A673 (cell line): ENCODE data around the gene BEST1. TPM values are rescaled to one million over a fixed set of nuclear protein-coding genes. Genes with fewer than 3 reads are reported as not detected.

Experiments used
- BruUV-seq: library from RNA; stranded (reverse); fragments of 400-500 nt; replicated peaks from 2 replicates; lab custom pipeline; 2021; lab: Mats Ljungman, UMichigan
- CTCF ChIA-PET: fragments of 300-600 bp; sonication (Branson Sonifier 250); formaldehyde crosslinking; loops from one replicate; lab custom pipeline; 2022; ENCODE audit warnings: antibody characterized with exemption; lab: Charles Lee
- POLR2A ChIA-PET: fragments of 300-600 bp; sonication (Branson Sonifier 250); formaldehyde crosslinking; loops from one replicate; lab custom pipeline; 2022; ENCODE audit warnings: antibody characterized with exemption; ENCODE audit not compliant: low non-redundant PET; lab: Charles Lee
- DNase-seq: peaks from one replicate; pipeline ENCODE4 v3.0.0-alpha.2; 2015; ENCODE audit warnings: low spot score
- H3K27ac ChIP-seq: fragments of 200-600 bp; sonication (generic); 2 replicates; pipeline ENCODE4 v1.5.1; 2016; ENCODE audit warnings: mixed run types, low read depth, mild to moderate bottlenecking, mixed read lengths, antibody characterized with exemption, low read length; ENCODE audit not compliant: poor library complexity, severe bottlenecking
- H3K27me3 ChIP-seq: fragments of 200-600 bp; sonication (generic); replicated peaks from 2 replicates; pipeline ENCODE4 v1.6.1; 2017; ENCODE audit warnings: mixed run types, low read depth, mild to moderate bottlenecking, mixed read lengths, antibody characterized with exemption, low read length; ENCODE audit not compliant: insufficient read depth, poor library complexity
- H3K36me3 ChIP-seq: fragments of 200-600 bp; sonication (generic); 2 replicates; pipeline ENCODE4 v1.6.1; 2016; ENCODE audit warnings: mixed run types, mild to moderate bottlenecking, mixed read lengths, antibody characterized with exemption, low read length; ENCODE audit not compliant: insufficient read depth, poor library complexity, severe bottlenecking
- H3K4me1 ChIP-seq: fragments of 200-600 bp; sonication (generic); 2 replicates; pipeline ENCODE4 v1.6.1; 2017; ENCODE audit warnings: mixed run types, mild to moderate bottlenecking, mixed read lengths, antibody characterized with exemption, low read length; ENCODE audit not compliant: insufficient read depth, poor library complexity, severe bottlenecking
- H3K4me3 ChIP-seq: fragments of 200-600 bp; sonication (generic); 2 replicates; pipeline ENCODE4 v1.5.1; 2016; ENCODE audit warnings: low read depth, mixed run types, mild to moderate bottlenecking, mixed read lengths, low read length; ENCODE audit not compliant: poor library complexity, severe bottlenecking
- H3K9me3 ChIP-seq: fragments of 200-600 bp; sonication (generic); 2 replicates; pipeline ENCODE4 v1.6.1; 2016; ENCODE audit warnings: mixed run types, low read depth, mild to moderate bottlenecking, mixed read lengths, antibody characterized with exemption, low read length; ENCODE audit not compliant: poor library complexity, severe bottlenecking
- CTCF ChIP-seq: fragments of 300-800, 200-600 bp; sonication (generic); conservative IDR thresholded peaks from 2 replicates; pipeline ENCODE4 v1.5.1; 2017; ENCODE audit warnings: low read depth, mild to moderate bottlenecking, antibody characterized with exemption, low read length, moderate library complexity, mixed read lengths
- EZH2 ChIP-seq: fragments of 200-600 bp; sonication (generic); IDR thresholded peaks from 2 replicates; pipeline ENCODE4 v1.6.1; 2017; ENCODE audit warnings: borderline replicate concordance, low read depth, mild to moderate bottlenecking, mixed read lengths, antibody characterized with exemption, low read length; ENCODE audit not compliant: poor library complexity, severe bottlenecking
- intact Hi-C: fragments of 100-400 bp; cut with micrococcal nuclease; formaldehyde crosslinking; loops from one replicate; pipeline ENCODE4 v1.10.0; 2022; ENCODE audit not compliant: unreplicated experiment
- total RNA-seq: library from RNA; stranded (reverse); gene quantifications from 2 replicates; pipeline ENCODE4 v1.2.3, GENCODE V29; 2021

BEST1 gene
- total RNA-seq, 1 experiment from 2014 or later: 5.3 TPM

- DNase-seq: no peak
- no peak overlapping the region for H3K4me3 ChIP-seq
- ChIA-PET POLR2A (no interaction called here), CTCF (no interaction called here)
- no TSS peak for BruUV-seq
- TF ChIP-seq EZH2 (no peak), CTCF (no peak)
- intact Hi-C loops: no loop called here
- H3K27me3 ChIP-seq: no peaks in the 10 kb centered on the region
- no peaks in the 10 kb centered on the region for H3K9me3 ChIP-seq
- H3K4me1 ChIP-seq: no peaks in the 10 kb centered on the region
- H3K36me3 ChIP-seq: no peaks in the 10 kb centered on the region
- no peak overlapping the region for H3K27ac ChIP-seq
These were observed 62.3 kb downstream of the BEST1 start for GRCh38 chr11:62012451-62012831.

DNA sequence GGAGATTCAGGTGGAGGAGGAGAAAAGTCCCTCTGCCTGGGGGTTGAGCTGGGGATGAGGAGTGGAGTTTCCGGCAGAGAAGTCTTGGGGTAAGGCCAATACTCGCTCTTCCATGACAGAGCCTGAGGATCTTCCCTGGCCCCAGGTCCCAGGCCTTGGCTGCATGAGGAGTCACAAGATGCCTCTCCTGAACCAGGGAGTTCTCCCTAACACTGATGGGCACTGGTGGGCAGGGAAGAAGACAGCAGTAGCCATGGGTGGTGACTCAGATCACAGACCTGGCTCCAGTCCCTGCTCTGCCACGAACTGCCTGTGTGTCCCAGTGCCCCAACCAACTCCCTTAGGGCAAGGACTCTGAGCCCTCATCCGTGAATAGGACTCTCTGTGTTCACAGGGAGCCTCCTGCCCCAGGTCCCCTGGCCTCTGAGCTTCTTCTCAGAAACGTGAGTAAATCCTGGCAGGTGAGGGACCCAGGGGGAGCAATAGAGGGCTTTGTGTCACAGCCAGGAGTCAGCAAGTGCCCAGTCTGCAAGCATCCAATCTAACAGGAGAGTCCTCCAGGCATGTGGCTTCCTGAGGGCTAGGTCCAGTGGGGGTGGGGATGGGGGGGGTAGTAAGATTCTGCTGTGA lies 62.8 kb downstream of the BEST1 start:
- H3K36me3 ChIP-seq: no peaks in the 10 kb centered on the region
- no peaks in the 10 kb centered on the region for H3K27me3 ChIP-seq
- no peak overlapping the region for H3K27ac ChIP-seq
- intact Hi-C loops: no loop called here
- CTCF ChIA-PET: no interaction called here
- POLR2A ChIA-PET: no interaction called here
- no TSS peak for BruUV-seq
- no peak for DNase-seq
- no peaks in the 10 kb centered on the region for H3K4me1 ChIP-seq
- H3K4me3 ChIP-seq: no peak overlapping the region
- TF ChIP-seq CTCF: no peak
- no peak for TF ChIP-seq EZH2
- no peaks in the 10 kb centered on the region for H3K9me3 ChIP-seq

Other genes with a start within 250 kb of the BEST1 start
- gene MYRF, start 197.7 kb upstream of the BEST1 start, total RNA-seq: 11.2 and 14.6 TPM in 2 replicates
- gene TMEM258, start 157.8 kb upstream of the BEST1 start, total RNA-seq: 138 and 139 TPM in 2 replicates
- 140 and 152 TPM in 2 replicates for gene FEN1, start 157.4 kb upstream of the BEST1 start, total RNA-seq
- gene FADS1, start 133.3 kb upstream of the BEST1 start, total RNA-seq: 442 and 490 TPM in 2 replicates
- gene FADS2, start 122.1 kb upstream of the BEST1 start, total RNA-seq: 1,097 and 1,272 TPM in 2 replicates
- gene FADS3, start 58.8 kb upstream of the BEST1 start, total RNA-seq: 23.3 and 28.1 TPM in 2 replicates
- gene RAB3IL1, start 32.8 kb upstream of the BEST1 start, total RNA-seq: 21.9 and 26.9 TPM in 2 replicates
- gene FTH1, start 17.3 kb downstream of the BEST1 start, total RNA-seq: 2,291 and 2,484 TPM in 2 replicates
- gene INCENP, start 173.7 kb downstream of the BEST1 start, total RNA-seq: 232 and 233 TPM in 2 replicates
- not detected in 2 replicates for gene SCGB1D1, start 239.9 kb downstream of the BEST1 start, total RNA-seq